Fibroblast of skin of right quadriceps (primary cell): Measurements from ENCODE around the gene CASP8.
"Not testable (repeated sequence)": the region's sequence is repeated elsewhere in the genome, so short reads cannot be mapped to it uniquely, and the experiment has no call there.

Source experiments
- DNase-seq: peaks from one replicate; pipeline ENCODE4 v3.0.0-alpha.2; 2013

CASP8 gene

DNA sequence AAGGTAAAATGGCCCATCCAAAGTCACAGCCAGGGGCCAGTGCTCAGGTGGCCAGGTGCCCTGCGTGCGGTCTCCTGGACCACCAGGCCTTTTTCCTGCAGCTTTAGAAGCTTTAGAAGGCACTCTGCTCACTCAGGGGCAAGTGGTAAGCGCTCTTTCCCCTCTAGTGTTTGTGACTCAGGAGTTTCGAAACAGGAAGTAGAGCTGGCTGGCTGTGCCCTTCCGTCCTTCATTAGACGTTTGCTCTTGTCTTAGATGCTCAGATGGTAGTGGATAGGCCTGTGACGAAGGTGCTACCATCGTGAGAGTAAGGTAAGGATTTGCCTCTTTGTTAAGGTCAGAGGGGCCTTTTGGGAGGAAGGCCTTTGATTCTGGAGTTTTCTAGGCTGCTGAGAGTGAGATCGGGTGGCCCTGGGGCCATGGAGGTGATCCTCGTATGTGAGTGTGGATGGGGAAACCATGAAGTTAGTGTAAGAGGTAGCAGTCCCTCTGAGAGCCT is at the start of gene CASP8:
TSS of gene CASP8 (plus strand) at position 235 of the 499 bp plus-strand sequence. CDS start 5,951 bp downstream, outside the sequence.
- DNase-seq, result peak; percentile 53

- no peak for DNase-seq
These were observed 44.4 kb upstream of the CASP8 start for GRCh38 chr2:201215963-201216362.

DNA sequence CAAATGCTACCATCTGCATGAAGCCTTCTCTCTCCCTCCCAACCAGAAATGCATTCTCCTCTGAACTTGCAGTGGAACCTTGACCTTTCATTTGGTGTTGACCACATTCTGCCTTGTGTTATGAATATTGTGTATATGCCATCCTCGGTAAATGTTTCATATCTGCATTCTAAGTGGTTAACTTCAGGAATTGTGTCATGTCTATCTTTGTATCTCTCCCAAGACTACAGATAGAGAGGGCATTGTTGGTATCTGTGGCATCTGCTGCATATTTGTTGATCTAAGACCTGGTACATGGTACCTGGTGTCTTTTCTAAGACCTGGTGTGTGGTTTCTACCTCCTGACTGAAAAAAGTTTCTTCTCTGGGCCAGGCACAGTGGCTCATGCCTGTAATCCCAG is 43.4 kb upstream of the CASP8 start:
- no peak for DNase-seq

GRCh38 chr2:201218780-201219179 is 41.6 kb upstream of the CASP8 start:
- peak; percentile 15 for DNase-seq

DNA sequence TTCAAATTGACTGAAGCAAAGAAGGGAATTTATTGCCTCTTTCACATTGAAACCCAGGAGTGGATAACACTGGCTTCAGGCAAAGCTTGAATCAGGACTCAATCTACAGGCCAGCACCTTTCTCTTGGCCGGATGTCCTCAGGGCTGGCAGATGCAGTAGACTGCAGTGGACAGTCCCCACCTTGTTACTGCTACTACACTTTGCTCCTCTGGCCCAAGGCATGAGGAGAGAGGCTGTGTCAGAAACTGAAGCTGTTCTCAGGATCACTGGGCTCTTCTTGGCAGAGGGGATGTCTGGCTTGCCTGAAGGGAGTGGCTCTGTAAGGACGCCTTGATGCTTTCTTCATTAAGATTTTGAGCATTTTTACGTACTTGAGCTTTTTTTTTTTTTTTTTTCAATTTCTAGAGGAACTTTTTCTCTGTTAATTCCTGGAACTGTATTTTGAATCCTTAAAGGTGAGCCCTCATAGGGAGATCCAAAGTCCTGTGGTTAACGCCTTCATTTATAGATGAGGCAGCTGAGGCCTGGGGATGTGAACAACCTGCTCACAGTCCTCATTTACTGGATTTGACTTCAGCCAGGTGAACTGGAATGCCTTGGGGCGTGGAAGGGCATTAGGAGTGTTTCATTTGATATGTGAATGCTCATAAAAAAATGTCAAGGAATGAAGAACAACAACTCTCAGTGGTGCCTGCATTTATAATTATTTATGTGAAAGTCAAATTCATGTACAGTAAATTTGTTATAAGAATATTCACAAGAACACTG is 40.8 kb upstream of the CASP8 start:
- no peak for DNase-seq

DNA sequence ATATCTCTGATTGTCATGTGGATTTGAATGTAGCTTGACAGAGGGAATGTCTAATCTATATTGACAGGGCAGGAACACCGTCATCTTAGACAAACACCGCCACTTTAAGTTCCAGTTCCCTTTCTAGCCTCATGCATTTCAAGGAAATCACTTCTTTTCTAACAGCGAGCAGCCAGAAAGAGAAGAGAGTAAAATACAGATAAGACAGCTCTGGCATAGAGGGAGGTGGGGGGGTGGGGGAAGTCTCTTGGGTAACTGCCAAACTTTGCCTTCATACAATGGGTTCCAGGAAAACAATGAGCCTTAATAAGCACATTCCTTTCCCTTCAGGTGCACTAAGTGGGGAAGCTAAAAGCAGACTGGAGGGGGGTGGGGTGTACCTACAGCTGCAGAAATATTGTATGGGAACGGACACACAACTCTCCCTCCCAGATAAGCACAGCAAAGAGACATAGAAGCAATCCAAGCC is 40.2 kb upstream of the CASP8 start:
- no peak for DNase-seq

DNA sequence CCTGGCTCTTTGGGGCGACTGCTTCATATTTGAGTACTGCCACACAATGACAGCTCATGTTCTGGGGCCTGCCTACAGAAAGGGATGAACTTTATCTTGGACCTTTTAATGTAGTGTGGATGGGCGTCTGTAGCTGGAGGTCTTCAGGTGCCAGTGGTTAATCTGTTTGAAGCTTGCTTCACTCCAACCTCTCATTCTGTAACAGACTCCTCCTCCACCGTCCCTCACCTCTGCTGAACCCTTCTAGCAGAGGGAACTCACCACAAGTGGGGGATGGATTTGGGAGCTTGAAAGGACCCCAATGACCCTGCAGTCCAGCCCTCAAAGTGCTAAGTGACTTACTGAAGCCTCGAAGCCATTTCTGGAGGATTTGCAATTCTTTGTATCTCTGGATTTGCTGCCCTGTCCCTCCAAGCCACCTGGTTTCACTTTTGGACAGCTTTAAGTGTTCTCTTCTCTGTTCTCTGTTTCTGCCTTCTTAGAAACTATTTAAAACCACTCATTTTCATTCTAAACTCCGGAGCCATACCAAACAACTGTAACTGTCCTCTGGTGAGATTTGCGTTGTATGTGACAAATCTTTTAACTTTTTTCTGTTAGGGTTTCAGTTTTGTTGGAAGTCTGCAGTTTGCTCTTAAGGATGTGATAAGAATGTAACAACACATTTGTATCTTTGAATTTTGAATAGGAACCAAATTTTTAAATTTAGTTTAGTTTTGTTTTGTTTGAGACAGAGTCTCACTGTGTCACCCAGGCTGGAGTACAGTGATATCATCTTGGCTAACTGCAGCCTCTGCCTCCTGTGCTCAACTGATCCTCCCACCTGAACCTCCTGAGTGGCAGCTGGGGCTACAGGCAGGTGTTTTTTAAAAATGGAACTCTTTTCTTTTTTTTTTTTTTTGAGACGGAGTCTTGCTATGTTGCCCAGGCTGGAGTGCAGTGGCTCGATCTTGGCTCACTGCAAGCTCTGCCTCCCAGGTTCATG is 37.0 kb upstream of the CASP8 start:
- DNase-seq, result no peak

DNA sequence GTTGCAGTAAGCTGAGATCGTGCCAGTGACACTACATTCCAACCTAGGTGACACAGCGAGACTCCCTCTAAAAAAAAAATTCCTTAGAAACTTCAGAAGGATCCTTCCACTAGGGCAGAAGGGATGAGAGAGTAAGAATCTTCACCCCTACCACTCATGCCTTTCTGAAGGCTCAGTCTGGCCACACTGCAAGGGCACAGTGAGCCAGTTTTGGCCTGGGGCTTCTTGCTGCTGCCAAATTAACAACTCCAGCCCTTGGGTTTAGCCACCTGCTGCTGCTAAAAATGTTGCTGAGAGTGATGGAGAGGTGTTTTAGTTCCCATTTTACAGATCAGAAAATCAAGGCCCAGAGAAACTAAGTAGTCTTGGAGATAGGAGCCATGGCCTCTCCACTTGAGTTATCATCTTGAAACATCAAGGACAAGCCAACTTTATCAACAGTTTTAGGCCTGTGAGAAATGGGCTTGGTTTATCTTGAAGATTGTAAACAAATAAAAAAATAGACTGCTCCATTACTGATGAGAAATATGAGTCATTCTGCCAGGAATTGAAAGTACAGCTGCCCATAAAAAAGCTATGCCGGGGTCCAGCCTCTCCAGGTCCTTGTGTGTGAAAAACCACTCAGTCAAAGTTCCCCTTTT is 31.9 kb upstream of the CASP8 start:
- DNase-seq, result no peak

DNA sequence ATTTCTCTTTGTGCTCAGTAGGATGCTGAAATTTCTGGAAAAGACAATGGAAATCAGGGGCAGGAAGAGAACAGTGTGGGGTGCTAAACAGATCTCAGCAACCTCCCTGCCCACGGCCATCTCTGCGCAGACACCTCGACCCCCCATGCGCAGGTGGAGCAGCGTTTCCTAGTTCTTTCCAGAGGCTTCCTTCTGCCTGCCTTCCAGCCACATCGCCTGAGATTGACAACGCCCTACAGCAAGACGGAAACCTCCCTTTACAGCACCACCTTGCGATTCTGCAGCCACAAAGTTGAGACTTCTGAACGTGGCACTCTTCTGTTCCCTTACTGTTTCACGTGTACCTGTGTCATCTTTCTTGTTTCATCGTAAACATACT is 31.4 kb upstream of the CASP8 start:
- DNase-seq, result no peak

DNA sequence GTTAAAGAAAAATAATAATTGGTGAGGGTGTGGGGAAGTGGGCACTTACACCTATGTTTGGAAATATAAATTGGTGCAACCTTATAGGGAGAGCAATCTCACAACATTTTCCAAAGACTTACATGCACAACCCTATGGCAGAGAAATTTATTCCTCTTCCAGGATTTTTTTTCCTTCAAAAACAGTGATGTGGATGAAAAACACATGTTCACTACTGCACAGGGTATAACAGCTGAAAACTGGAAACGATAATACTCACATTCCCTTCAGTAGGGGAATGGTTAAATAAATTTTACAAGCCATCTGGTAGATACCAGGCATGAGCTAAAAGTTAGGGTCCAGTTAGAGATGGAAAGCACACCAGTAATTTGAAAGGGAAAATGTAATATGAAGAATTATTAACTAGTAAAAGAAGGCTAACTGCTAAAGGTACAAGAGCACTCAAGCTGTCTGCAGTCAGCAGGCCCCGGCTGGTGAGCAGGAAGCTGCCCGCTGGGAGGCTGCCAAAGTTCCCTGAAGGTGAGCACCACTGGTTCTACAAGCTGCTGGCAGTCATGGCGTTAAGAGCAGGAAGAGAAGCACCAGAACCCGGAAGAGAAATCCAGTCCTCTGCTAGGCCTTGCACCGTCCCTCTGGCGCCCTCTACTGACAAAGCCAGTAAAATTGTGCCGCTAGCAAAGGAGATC is 28.4 kb upstream of the CASP8 start:
- DNase-seq, result peak; percentile 88

GRCh38 chr2:201232467-201232815 is 27.9 kb upstream of the CASP8 start:
- DNase-seq, result no peak

GRCh38 chr2:201233192-201233811 is 27.0 kb upstream of the CASP8 start:
- DNase-seq, result no peak

GRCh38 chr2:201233812-201234662 is 26.3 kb upstream of the CASP8 start:
- no peak for DNase-seq

- peak; percentile 50 for DNase-seq
These were observed 25.6 kb upstream of the CASP8 start for GRCh38 chr2:201234663-201235135.

- DNase-seq, result peak; percentile 75
These were observed 24.2 kb upstream of the CASP8 start for GRCh38 chr2:201235860-201236811.

DNA sequence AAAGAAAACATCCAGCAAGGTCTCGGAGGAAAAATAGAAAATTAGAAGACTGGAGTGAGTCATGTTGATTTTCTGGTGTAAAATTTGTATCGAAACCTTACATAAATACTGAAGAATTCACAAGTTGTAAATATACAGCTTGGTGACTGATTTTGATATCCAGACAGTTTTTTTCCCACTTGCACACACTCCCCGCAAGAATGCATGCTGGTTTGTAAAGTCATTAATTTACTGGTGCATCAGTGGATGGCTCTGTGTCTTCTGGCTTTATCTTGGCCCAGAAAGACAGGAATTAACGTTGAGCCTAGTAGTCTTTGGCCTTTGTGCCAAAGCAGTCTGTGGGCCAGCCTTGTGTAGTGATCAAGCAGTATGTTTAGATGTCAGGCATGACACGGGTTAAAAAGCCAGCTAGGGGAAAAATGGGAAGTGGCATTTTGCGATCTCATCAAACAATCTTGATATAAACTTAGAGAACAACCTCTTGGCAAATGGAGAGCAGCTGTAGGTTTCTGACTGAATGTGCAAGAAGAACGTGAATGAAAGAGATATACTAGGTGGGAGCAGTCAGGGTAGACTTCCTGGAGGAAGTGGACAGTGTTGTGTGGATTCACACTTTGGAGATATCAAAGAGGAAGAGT is 22.7 kb upstream of the CASP8 start:
- DNase-seq, result peak; percentile 51

- DNase-seq, result not testable (repeated sequence)
These were observed 21.0 kb upstream of the CASP8 start for GRCh38 chr2:201239167-201239935.

DNA sequence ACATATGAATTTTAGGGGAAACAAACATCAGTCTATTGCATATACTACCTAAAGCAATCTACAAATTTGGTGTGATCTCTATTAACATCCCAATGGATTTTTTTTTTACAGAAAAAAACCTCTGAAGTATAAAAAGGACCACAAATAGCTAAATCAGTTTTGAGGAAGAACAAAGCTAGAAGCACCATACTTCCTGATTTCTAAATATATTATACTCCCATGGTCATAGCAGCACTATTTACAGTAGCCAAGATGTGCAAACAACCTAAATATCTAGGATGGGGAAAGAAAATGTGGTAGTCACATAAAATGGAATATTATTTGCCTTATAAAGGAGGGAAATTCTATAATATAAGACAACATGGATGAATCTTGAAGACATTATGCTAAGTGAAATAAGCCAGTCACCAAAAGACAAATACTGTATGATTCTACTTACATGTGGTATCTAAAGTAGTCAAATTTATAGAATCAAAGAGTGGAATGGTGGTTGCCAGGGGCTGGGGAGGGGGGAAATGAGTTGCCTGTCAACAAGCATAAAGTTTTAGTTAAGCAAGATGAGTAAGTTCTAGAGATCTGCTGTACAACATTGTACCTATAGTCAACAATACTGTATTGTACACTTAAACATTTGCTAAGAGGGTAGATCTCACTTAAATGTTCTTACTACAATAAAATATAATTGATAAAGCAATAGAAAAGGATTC is 17.6 kb upstream of the CASP8 start:
- DNase-seq, result no peak
